Smooth muscle cell (in vitro differentiated cells): Measurements from ENCODE around the gene TOM1L2. TPM values are rescaled to one million over a fixed set of nuclear protein-coding genes. Genes with fewer than 3 reads are reported as not detected.

Experiments
- DNase-seq: peaks from one replicate; lab custom pipeline; 2025; ENCODE audit not compliant: unreplicated experiment; lab: John Stamatoyannopoulos, UW
- H2AFZ ChIP-seq: fragments of 200-600 bp; sonication (generic); 2 replicates; pipeline ENCODE4 v1.6.0; 2016; ENCODE audit warnings: antibody characterized with exemption, low read depth, mild to moderate bottlenecking
- H3F3A ChIP-seq: fragments of 200-600 bp; sonication (generic); 2 replicates; pipeline ENCODE4 v1.6.0; 2017; ENCODE audit warnings: antibody characterized with exemption, low read depth
- H3K27ac ChIP-seq: fragments of 200-600 bp; sonication (generic); 2 replicates; pipeline ENCODE4 v1.5.1; 2016; ENCODE audit warnings: low read depth, mild to moderate bottlenecking
- H3K27me3 ChIP-seq: fragments of 200-600 bp; sonication (generic); 2 replicates; pipeline ENCODE4 v1.6.1; 2016; ENCODE audit warnings: low read depth, mild to moderate bottlenecking
- H3K36me3 ChIP-seq: fragments of 200-600 bp; sonication (generic); 2 replicates; pipeline ENCODE4 v1.5.1; 2016; ENCODE audit warnings: low read depth
- H3K4me1 ChIP-seq: fragments of 200-600 bp; sonication (generic); 2 replicates; pipeline ENCODE4 v1.5.1; 2016; ENCODE audit warnings: low read depth
- H3K4me2 ChIP-seq: fragments of 200-600 bp; sonication (generic); 2 replicates; pipeline ENCODE4 v1.6.0; 2016; ENCODE audit warnings: mild to moderate bottlenecking
- H3K4me3 ChIP-seq: fragments of 200-600 bp; sonication (generic); 2 replicates; pipeline ENCODE4 v1.5.1; 2016; ENCODE audit warnings: mild to moderate bottlenecking
- H3K79me2 ChIP-seq: fragments of 200-600 bp; sonication (generic); 2 replicates; pipeline ENCODE4 v1.6.0; 2016; ENCODE audit warnings: low read depth, mild to moderate bottlenecking
- H3K9ac ChIP-seq: fragments of 200-600 bp; sonication (generic); 2 replicates; pipeline ENCODE4 v1.6.0; 2016; ENCODE audit warnings: low read depth
- H3K9me3 ChIP-seq: fragments of 200-600 bp; sonication (generic); replicated peaks from 2 replicates; pipeline ENCODE4 v1.5.1; 2016; ENCODE audit warnings: low read depth
- H4K20me1 ChIP-seq: fragments of 200-600 bp; sonication (generic); 2 replicates; pipeline ENCODE4 v1.6.0; 2016; ENCODE audit warnings: low read depth
- WGBS: methylation state at CpG from one replicate; pipeline ENCODE4 v1.1.7; 2016; ENCODE audit warnings: low lambda C conversion rate; 5-methylcytosine and 5-hydroxymethylcytosine counted together
- polyA plus RNA-seq: library from polyadenylated mRNA; unstranded; fragments of >200 nt; fragmentation: Nextera tagmentation; extraction: Ambion mirVana; gene quantifications from 2 replicates; pipeline ENCODE4 v1.2.1, GENCODE V29; 2016
- total RNA-seq: library from RNA; depleted of rRNA; stranded (reverse); fragments of >200 nt; gene quantifications from 2 replicates; pipeline ENCODE4 v1.2.3, GENCODE V29; 2014
- TF ChIP-seq, protein P1 (sequence below): fragments of 200-600 bp; sonication (generic); IDR thresholded peaks from 2 replicates; pipeline ENCODE4 v1.5.1; 2017; ENCODE audit warnings: borderline replicate concordance, mild to moderate bottlenecking, antibody characterized with exemption; ENCODE audit not compliant: insufficient read depth, poor library complexity, severe bottlenecking

The TOM1L2 gene
- total and polyA plus RNA-seq, 2 experiments from 2014 or later: 20.3 to 27.0 TPM

DNA sequence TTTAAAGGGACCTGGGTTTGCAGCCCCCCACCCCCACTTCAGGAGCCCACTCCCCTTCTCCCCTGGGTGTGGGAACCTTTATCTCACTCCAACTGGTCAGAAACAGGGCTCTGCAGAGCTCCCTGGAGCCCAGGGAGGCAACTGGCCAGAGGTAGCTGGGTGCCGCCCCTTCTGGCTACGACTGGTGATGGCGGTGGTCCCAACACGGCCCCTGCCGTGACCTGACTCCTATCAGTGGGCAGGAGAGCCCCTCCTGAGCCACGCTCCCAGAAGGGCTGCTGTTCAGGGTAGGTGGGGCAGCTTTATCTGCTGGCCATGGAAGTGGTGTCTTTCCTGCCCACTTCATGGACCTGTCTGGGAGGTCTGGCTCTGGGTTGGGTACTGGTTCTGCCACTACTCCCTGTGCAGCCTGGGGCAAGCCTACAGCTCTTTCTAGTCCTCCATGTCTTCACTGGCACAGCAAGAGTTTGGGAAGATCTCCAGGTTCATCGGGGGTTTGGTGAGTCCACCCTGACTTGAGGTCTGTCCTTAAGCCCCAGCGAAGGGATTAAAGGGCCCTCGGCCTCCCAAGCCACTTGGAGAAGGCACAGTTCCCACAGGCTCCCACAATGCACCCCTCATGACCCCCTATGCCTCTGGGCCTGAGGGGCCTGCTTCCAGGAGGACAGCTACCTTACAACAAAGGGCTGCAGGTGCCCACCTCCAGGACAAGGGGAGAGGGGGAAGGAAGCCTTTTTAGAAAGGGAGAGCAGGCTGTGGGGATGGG lies 129.9 kb downstream of the TOM1L2 start:
- no peaks in the 10 kb centered on the region for H3K36me3 ChIP-seq
- H3K9me3 ChIP-seq: no peaks in the 10 kb centered on the region
- H3K79me2 ChIP-seq: no peaks in the 10 kb centered on the region
- H4K20me1 ChIP-seq: no peaks in the 10 kb centered on the region
- no peaks in the 10 kb centered on the region for H3K27me3 ChIP-seq
- 88% methylated on average over 9 of the region's 9 CpGs for WGBS
- no peak overlapping the region for H2AFZ ChIP-seq
- TF ChIP-seq, protein P1, sequence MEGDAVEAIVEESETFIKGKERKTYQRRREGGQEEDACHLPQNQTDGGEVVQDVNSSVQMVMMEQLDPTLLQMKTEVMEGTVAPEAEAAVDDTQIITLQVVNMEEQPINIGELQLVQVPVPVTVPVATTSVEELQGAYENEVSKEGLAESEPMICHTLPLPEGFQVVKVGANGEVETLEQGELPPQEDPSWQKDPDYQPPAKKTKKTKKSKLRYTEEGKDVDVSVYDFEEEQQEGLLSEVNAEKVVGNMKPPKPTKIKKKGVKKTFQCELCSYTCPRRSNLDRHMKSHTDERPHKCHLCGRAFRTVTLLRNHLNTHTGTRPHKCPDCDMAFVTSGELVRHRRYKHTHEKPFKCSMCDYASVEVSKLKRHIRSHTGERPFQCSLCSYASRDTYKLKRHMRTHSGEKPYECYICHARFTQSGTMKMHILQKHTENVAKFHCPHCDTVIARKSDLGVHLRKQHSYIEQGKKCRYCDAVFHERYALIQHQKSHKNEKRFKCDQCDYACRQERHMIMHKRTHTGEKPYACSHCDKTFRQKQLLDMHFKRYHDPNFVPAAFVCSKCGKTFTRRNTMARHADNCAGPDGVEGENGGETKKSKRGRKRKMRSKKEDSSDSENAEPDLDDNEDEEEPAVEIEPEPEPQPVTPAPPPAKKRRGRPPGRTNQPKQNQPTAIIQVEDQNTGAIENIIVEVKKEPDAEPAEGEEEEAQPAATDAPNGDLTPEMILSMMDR: no peak
- H3K4me3 ChIP-seq: no peak overlapping the region
- H3K4me2 ChIP-seq: no peak overlapping the region
- DNase-seq: no peak
- H3K27ac ChIP-seq: peak overlapping the region; percentile 96
- no peak overlapping the region for H3K9ac ChIP-seq
- H3K4me1 ChIP-seq: peaks cover 31% of the 10 kb centered on the region
- peaks cover 31% of the 10 kb centered on the region for H3F3A ChIP-seq

DNA sequence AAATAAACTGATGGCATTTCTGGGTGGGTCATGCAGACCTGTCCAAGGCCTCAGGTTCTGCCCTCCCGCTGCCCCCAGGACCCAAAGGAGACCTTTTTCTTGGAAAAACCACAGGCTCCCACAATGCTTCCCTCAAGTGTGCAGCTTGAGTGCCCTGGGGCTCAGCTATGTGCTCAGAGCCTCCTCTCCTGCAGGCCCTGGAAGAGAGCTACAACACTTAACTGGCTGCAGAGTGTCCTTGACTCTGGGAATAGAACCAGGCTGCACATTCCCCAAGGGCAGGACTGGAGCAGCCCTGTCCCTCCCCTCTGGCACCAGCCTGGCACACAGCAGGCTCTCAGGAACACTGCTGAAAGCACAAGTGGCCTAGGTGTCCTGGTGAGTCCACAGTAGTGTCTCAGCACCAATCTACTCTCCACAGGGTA lies 130.6 kb downstream of the TOM1L2 start:
- DNase-seq: no peak
- no peak overlapping the region for H3K4me3 ChIP-seq
- no peaks in the 10 kb centered on the region for H3K9me3 ChIP-seq
- no peak overlapping the region for H2AFZ ChIP-seq
- H3K4me1 ChIP-seq: peaks cover 34% of the 10 kb centered on the region
- H3K79me2 ChIP-seq: no peaks in the 10 kb centered on the region
- 86% methylated on average over 1 of the region's 1 CpG for WGBS
- H3K27ac ChIP-seq: peak overlapping the region; percentile 96
- H3K4me2 ChIP-seq: no peak overlapping the region
- H4K20me1 ChIP-seq: no peaks in the 10 kb centered on the region
- TF ChIP-seq, protein P1: no peak
- peaks cover 34% of the 10 kb centered on the region for H3F3A ChIP-seq
- no peak overlapping the region for H3K9ac ChIP-seq
- no peaks in the 10 kb centered on the region for H3K27me3 ChIP-seq
- no peaks in the 10 kb centered on the region for H3K36me3 ChIP-seq

DNA sequence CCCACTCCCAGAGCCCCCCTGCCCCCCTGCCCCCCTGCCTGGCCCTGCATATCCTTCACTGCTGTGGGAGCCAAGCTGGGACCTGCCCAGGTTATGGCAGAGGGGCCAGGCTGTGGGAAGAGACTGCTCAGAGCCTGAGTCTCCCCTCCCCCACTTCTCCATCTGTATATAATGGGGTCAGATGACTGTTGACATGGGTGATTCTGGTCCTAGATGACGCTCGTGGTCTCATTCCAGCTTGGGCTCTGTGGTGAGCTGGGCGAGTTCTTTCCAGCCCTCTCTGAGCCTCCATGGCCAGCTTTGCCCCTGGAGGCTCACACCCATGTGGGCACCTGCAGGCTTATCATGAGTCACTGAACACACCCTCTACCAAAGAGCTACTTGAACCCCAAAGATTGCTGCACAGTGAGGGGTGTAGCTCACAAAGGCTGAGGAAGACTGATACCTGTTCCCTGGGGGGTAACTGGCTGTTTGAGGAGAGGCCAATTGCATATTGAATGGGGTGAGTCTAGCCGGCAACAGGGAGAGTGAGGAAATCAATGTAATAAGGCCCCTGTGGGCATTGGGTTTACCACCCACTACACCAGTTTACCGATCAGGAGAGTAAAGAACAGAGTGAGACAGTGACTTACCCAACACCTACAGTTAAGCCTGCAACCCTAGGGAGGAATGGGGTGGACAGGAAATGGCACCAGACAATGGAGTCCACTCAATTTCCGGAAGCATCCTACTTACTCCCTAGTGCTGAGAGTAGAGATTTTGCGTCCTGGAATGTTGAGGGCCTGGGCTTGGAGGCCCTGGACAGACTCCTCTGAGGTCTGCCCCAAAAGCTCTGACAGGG lies 131.2 kb downstream of the TOM1L2 start:
- peak overlapping the region; percentile 79 for H3K4me2 ChIP-seq
- peaks cover 34% of the 10 kb centered on the region for H3K4me1 ChIP-seq
- peak overlapping the region; percentile 44 for H3K4me3 ChIP-seq
- H3K79me2 ChIP-seq: peaks cover 1% of the 10 kb centered on the region
- 51% methylated on average over 7 of the region's 7 CpGs for WGBS
- no peak overlapping the region for H2AFZ ChIP-seq
- H3K9ac ChIP-seq: peak overlapping the region; percentile 82
- TF ChIP-seq, protein P1: no peak
- no peaks in the 10 kb centered on the region for H3K27me3 ChIP-seq
- peak overlapping the region; percentile 96 for H3K27ac ChIP-seq
- DNase-seq: no peak
- H3K9me3 ChIP-seq: no peaks in the 10 kb centered on the region
- no peaks in the 10 kb centered on the region for H4K20me1 ChIP-seq
- H3K36me3 ChIP-seq: no peaks in the 10 kb centered on the region
- peaks cover 34% of the 10 kb centered on the region for H3F3A ChIP-seq
